K562 (cell line): ENCODE measurements around the gene SLC16A5. TPM values are rescaled to one million over a fixed set of nuclear protein-coding genes. Genes with fewer than 3 reads are reported as not detected.

ENCODE experiments used
- ATF3 ChIP-seq, 2 experiments: fragments of 450-650 bp in 1 of 2; sonication (generic) in 1 of 2; formaldehyde crosslinking in 1 of 2; IDR thresholded peaks in 1 of 2; conservative IDR thresholded peaks in 1 of 2; 2 replicates each; pipeline versions ENCODE4 v1.6.1 to v1.8.1; 2016 to 2023; ENCODE audit warnings: mild to moderate bottlenecking in 2 of 2, moderate library complexity in 2 of 2, inconsistent platforms in 1 of 2, missing genetic modification reagents in 1 of 2
- BCOR ChIP-seq: fragments of 450-650 bp; IDR thresholded peaks from 2 replicates; pipeline ENCODE4 v1.6.1; 2016
- CBX2 ChIP-seq: fragments of 200-600 bp; sonication (generic); IDR thresholded peaks from one replicate; pipeline ENCODE4 v1.6.1; 2012; ENCODE audit warnings: mild to moderate bottlenecking, low read length, inconsistent platforms; ENCODE audit not compliant: insufficient read depth, poor library complexity, severe bottlenecking
- CXXC5 ChIP-seq: fragments of 250-450 bp; sonication (Bioruptor Pico); IDR thresholded peaks from 2 replicates; pipeline ENCODE4 v1.8.0; 2022; ENCODE audit warnings: inconsistent platforms, mild to moderate bottlenecking, moderate library complexity
- DPF2 ChIP-seq: fragments of 450-650 bp; IDR thresholded peaks from 2 replicates; pipeline ENCODE4 v1.6.1; 2016
- MBD1 ChIP-seq: fragments of 250-450 bp; sonication (Bioruptor Pico); IDR thresholded peaks from 2 replicates; pipeline ENCODE4 v1.8.0; 2022; ENCODE audit warnings: inconsistent platforms
- MITF ChIP-seq: IDR thresholded peaks from 2 replicates; pipeline ENCODE4 v1.6.1; 2014; ENCODE audit warnings: antibody characterized with exemption
- NFATC3 ChIP-seq: fragments of 450-650 bp; IDR thresholded peaks from 2 replicates; pipeline ENCODE4 v1.6.1; 2017; ENCODE audit warnings: mild to moderate bottlenecking
- NR4A1 ChIP-seq, 2 experiments: fragments of 250-450 bp in 1 of 2; fragments of 450-650 bp in 1 of 2; sonication (Bioruptor Pico) in 1 of 2; IDR thresholded peaks; 2 replicates each; pipeline versions ENCODE4 v1.4.0 to v1.6.1; 2016 to 2020; ENCODE audit warnings: mild to moderate bottlenecking in 2 of 2, missing compliant biosample characterization in 1 of 2, missing genetic modification characterization in 1 of 2, moderate library complexity in 1 of 2
- NRF1 ChIP-seq, 2 experiments: fragments of 450-650 bp; IDR thresholded peaks in 1 of 2; conservative IDR thresholded peaks in 1 of 2; 2 replicates each; pipeline ENCODE4 v1.6.1; 2014; ENCODE audit warnings: mild to moderate bottlenecking in 2 of 2
- POLR2AphosphoS2 ChIP-seq: IDR thresholded peaks from 2 replicates; pipeline ENCODE4 v1.6.1; 2012; ENCODE audit warnings: low read length, improper control_type of control experiment
- PTBP1 ChIP-seq: fragments of 200-400 bp; formaldehyde crosslinking; IDR thresholded peaks from 2 replicates; pipeline ENCODE4 v1.6.1; 2017; ENCODE audit warnings: low read depth, low read length
- ZMIZ1 ChIP-seq, 2 experiments: fragments of 150-350 bp in 1 of 2; IDR thresholded peaks; 2 replicates each; pipeline ENCODE4 v1.6.1; 2012 to 2016; ENCODE audit warnings: low read depth in 2 of 2, low read length in 2 of 2, mild to moderate bottlenecking in 1 of 2, moderate library complexity in 1 of 2
- ZNF324 ChIP-seq: fragments of 250-450 bp; sonication (Bioruptor Pico); IDR thresholded peaks from 2 replicates; pipeline ENCODE4 v1.4.0; 2020; ENCODE audit warnings: mild to moderate bottlenecking
- ZNF408 ChIP-seq: fragments of 250-450 bp; sonication (Bioruptor Pico); IDR thresholded peaks from 2 replicates; pipeline ENCODE4 v1.4.0; 2020; ENCODE audit warnings: low read depth, mild to moderate bottlenecking, moderate library complexity
- ZNF41 ChIP-seq: fragments of 250-450 bp; sonication (Bioruptor Pico); conservative IDR thresholded peaks from 2 replicates; pipeline ENCODE4 v1.4.0; 2020; ENCODE audit warnings: mild to moderate bottlenecking
- ZNF668 ChIP-seq: fragments of 250-450 bp; sonication (Bioruptor Pico); IDR thresholded peaks from 2 replicates; pipeline ENCODE4 v1.8.0; 2022; ENCODE audit warnings: mild to moderate bottlenecking, inconsistent platforms
- polyA plus RNA-seq, 8 experiments: library from polyadenylated mRNA; depleted of rRNA in 4 of 8; stranded (reverse) in 5 of 8; unstranded in 3 of 8; fragments of >200 nt; fragmentation: Nextera tagmentation in 2 of 8; fragmentation: Illumina TruSeq in 1 of 8; extraction: Ambion mirVana in 2 of 8; extraction: Trizol in 1 of 8; gene quantifications; 2 replicates each; pipeline versions ENCODE4 v1.2.1 to v1.2.3, GENCODE V29; 2011 to 2014; ENCODE audit warnings: inconsistent platforms in 1 of 8, missing spikeins in 1 of 8
- total RNA-seq, 7 experiments: library from RNA; depleted of rRNA in 6 of 7; stranded (reverse); fragments of >200 nt in 6 of 7; fragmentation: Illumina TruSeq in 2 of 7; extraction: Trizol in 2 of 7; gene quantifications; 2 replicates each; pipeline versions ENCODE4 v1.2.1 to v1.2.3, GENCODE V29; 2011 to 2021; ENCODE audit warnings: low replicate concordance in 1 of 7
- TF ChIP-seq, protein P1 (sequence below): fragments of 250-450 bp; sonication (Bioruptor Pico); IDR thresholded peaks from 2 replicates; pipeline ENCODE4 v1.5.0; 2021
- TF ChIP-seq, protein P2 (sequence below): fragments of 450-650 bp; IDR thresholded peaks from 2 replicates; pipeline ENCODE4 v1.6.1; 2017; ENCODE audit warnings: mild to moderate bottlenecking, moderate library complexity

Gene SLC16A5
- total and polyA plus RNA-seq, 9 of the 15 experiments (the other 6 are each of a cell fraction or from before 2014, with no cell fraction given) = 0.06 to 2.6 (median 0.91) TPM

DNA sequence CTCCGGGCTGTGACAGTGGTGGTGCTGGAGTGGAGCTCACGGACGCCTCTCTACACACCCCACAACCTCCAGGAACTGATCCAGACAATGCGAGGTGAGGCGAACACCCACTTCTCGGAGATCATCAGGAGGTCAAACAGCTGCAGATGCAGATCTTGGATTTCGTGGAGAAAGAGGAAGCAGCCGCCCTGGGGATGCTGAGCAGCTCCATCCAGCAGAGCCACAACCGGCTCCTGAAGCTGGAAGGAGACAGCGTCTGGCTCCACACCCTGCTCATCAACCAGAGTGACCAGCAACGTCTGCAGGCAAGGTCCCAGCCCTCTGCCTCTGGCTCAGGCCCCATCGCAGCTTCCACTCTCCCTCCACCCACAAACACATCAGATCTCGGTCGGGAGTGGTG, 13.2 kb upstream of the SLC16A5 start (continued):
- no peak for TF ChIP-seq ZNF668
- TF ChIP-seq ZNF41 (CRISPR knock-in tag) = no peak
- TF ChIP-seq, protein P1, sequence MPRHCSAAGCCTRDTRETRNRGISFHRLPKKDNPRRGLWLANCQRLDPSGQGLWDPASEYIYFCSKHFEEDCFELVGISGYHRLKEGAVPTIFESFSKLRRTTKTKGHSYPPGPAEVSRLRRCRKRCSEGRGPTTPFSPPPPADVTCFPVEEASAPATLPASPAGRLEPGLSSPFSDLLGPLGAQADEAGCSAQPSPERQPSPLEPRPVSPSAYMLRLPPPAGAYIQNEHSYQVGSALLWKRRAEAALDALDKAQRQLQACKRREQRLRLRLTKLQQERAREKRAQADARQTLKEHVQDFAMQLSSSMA = no peak
- no peak for TF ChIP-seq NR4A1 (CRISPR knock-in tag; IDR thresholded peaks at IDR 0.05)
- no peak for TF ChIP-seq NR4A1 (tag; IDR thresholded peaks at IDR 0.05)
- no peak for TF ChIP-seq CBX2
- peak; percentile 60; the same call in 1 of the 2 replicates for TF ChIP-seq MITF
- TF ChIP-seq CXXC5 (CRISPR knock-in tag) = peak; percentile 23; the same call in 1 of the 2 replicates
- TF ChIP-seq ZNF324 (CRISPR knock-in tag) = no peak
- TF ChIP-seq PTBP1 = no peak
- no peak for TF ChIP-seq BCOR
- TF ChIP-seq DPF2 = 0 out of 2 replicates have a peak, but pooled peaks have one; percentile 27
- no peak for TF ChIP-seq MBD1 (CRISPR knock-in tag)
- no peak for TF ChIP-seq ATF3 (IDR thresholded peaks at IDR 0.05)
- no peak for TF ChIP-seq ATF3 (CRISPR knock-in tag; conservative IDR thresholded peaks at IDR 0.05)
- no peak for TF ChIP-seq ZNF408 (CRISPR knock-in tag)
- no peak for TF ChIP-seq NFATC3
- TF ChIP-seq, protein P2, sequence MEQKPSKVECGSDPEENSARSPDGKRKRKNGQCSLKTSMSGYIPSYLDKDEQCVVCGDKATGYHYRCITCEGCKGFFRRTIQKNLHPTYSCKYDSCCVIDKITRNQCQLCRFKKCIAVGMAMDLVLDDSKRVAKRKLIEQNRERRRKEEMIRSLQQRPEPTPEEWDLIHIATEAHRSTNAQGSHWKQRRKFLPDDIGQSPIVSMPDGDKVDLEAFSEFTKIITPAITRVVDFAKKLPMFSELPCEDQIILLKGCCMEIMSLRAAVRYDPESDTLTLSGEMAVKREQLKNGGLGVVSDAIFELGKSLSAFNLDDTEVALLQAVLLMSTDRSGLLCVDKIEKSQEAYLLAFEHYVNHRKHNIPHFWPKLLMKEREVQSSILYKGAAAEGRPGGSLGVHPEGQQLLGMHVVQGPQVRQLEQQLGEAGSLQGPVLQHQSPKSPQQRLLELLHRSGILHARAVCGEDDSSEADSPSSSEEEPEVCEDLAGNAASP = no peak
- no peak for TF ChIP-seq POLR2AphosphoS2
- TF ChIP-seq NRF1 (conservative IDR thresholded peaks at IDR 0.05 in 1 of 2, IDR thresholded peaks at IDR 0.05 in 1 of 2) = peak; percentile 17 to 39; a peak in 3 of 4 replicates
- TF ChIP-seq ZMIZ1 (IDR thresholded peaks at IDR 0.05; ENCODE audit: low read depth in 2 of 2, low read length in 2 of 2) = no peak
